Right lobe of liver (tissue), 6 donors: Measurements from ENCODE around the gene ERC2. TPM values are rescaled to one million over a fixed set of nuclear protein-coding genes. Genes with fewer than 3 reads are reported as not detected.

ENCODE experiments used
- ATAC-seq, 4 donors: fragments of 200-7000 bp; cut with Tn5 transposase; one replicate each; pipeline ENCODE4 v1.9.1; 2020; ENCODE audit warnings: mild to moderate bottlenecking in 4 of 4, moderate library complexity in 4 of 4
- DNase-seq, 3 donors: peaks; one replicate each; pipeline ENCODE4 v3.0.0-alpha.2; 2020
- H3K27ac ChIP-seq, 3 donors: fragments of 200-600 bp; one replicate each; pipeline ENCODE4 v1.8.0; 2022
- H3K27me3 ChIP-seq, 2 donors: fragments of 200-600 bp; one replicate each; pipeline ENCODE4 v1.8.0; 2022
- H3K36me3 ChIP-seq, 4 donors: fragments of 200-600 bp; sonication (generic) in 1 of 4; one replicate each; pipeline versions ENCODE4 v1.5.1 to v1.8.0; 2017 to 2022; ENCODE audit warnings: control low read depth in 1 of 4
- H3K4me1 ChIP-seq, 4 donors: fragments of 200-600 bp; sonication (generic) in 1 of 4; one replicate each; pipeline versions ENCODE4 v1.5.1 to v1.8.0; 2017 to 2022; ENCODE audit warnings: control low read depth in 1 of 4
- H3K4me3 ChIP-seq, 3 donors: fragments of 200-600 bp; one replicate each; pipeline ENCODE4 v1.8.0; 2022
- H3K9me3 ChIP-seq, 4 donors: fragments of 200-600 bp; sonication (generic) in 1 of 4; one replicate each; pipeline versions ENCODE4 v1.5.1 to v1.8.0; 2017 to 2022; ENCODE audit warnings: control low read depth in 1 of 4
- POLR2A ChIP-seq: fragments of 450-650 bp; IDR thresholded peaks from one replicate; pipeline ENCODE4 v1.6.1; 2017; ENCODE audit warnings: antibody characterized with exemption, mild to moderate bottlenecking
- WGBS: methylation state at CpG from one replicate; pipeline ENCODE4 v1.1.6; 2018; ENCODE audit warnings: low coverage, low lambda C conversion rate; ENCODE audit not compliant: insufficient coverage; ENCODE audit errors: missing lambda C conversion rate; 5-methylcytosine and 5-hydroxymethylcytosine counted together
- intact Hi-C, 2 donors: fragments of 100-400 bp; cut with DNase I; formaldehyde crosslinking; loops; one replicate each; pipeline versions ENCODE4 v1.11.2 to v1.14.1; 2022
- total RNA-seq, 6 experiments: library from RNA; depleted of rRNA in 2 of 6; stranded (reverse); fragments of >200 nt in 2 of 6; fragmentation: NEBNext Ultra II Directional in 3 of 6; extraction: Animal tissue kit (Norgen Biotek cat#: 25700) in 3 of 6; gene quantifications; one replicate each; pipeline versions ENCODE4 v1.1.0 to v1.2.4, GENCODE V29; 2016 to 2023
- TF ChIP-seq, protein P1 (sequence below), 4 donors: fragments of 200-600 bp in 3 of 4; fragments of 450-650 bp in 1 of 4; IDR thresholded peaks; one replicate each; pipeline versions ENCODE4 v1.5.1 to v1.8.0; 2016 to 2022; ENCODE audit warnings: antibody characterized with exemption in 4 of 4, mild to moderate bottlenecking in 2 of 4
- donor health status: DM: no; HTN: yes; CAD: no.
- donor health status: DM: no; HTN: no; CAD: no.
- donor health status: DM: no; HTN: no; CAD: no.
- donor health status: DM: no; HTN: yes; CAD: no.
- donor health status: DM: no; HTN: yes; CAD: no.

Gene ERC2
- total RNA-seq, 6 experiments from 2014 or later, result not detected

DNA sequence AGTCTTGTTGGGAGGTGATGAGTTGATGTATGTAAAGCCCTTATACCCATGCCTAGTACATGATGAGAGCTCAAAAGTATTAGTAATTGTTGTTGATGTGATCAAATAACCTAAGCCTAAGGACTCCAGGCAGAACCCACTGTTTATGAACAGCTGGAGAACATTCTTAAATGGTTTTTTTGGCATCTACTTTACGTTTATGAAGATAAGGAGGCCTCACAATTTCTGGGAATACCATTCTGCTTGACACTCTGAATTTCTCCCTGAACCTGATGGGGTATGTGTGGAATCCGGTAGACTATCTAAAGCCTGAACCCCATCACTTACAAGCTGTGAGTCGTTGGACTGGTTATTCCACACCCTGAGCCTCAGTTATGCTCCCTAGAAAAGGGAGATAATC lies 736.5 kb downstream of the ERC2 start:
- Histone ChIP-seq H3K9me3 (no peaks in the 10 kb centered on the region), H3K36me3 (no peaks in the 10 kb centered on the region), H3K27ac (no peak overlapping the region), H3K4me3 (no peak overlapping the region), H3K27me3 (no peaks in the 10 kb centered on the region), H3K4me1 (no peaks in the 10 kb centered on the region)
- intact Hi-C loops, result no loop called here
- 41% methylated on average over 2 of the region's 3 CpGs for WGBS
- no peak for DNase-seq
- TF ChIP-seq, protein P1, sequence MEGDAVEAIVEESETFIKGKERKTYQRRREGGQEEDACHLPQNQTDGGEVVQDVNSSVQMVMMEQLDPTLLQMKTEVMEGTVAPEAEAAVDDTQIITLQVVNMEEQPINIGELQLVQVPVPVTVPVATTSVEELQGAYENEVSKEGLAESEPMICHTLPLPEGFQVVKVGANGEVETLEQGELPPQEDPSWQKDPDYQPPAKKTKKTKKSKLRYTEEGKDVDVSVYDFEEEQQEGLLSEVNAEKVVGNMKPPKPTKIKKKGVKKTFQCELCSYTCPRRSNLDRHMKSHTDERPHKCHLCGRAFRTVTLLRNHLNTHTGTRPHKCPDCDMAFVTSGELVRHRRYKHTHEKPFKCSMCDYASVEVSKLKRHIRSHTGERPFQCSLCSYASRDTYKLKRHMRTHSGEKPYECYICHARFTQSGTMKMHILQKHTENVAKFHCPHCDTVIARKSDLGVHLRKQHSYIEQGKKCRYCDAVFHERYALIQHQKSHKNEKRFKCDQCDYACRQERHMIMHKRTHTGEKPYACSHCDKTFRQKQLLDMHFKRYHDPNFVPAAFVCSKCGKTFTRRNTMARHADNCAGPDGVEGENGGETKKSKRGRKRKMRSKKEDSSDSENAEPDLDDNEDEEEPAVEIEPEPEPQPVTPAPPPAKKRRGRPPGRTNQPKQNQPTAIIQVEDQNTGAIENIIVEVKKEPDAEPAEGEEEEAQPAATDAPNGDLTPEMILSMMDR (IDR thresholded peaks at IDR 0.05), result no peak
- TF ChIP-seq POLR2A, result no peak
- ATAC-seq, result no peak

DNA sequence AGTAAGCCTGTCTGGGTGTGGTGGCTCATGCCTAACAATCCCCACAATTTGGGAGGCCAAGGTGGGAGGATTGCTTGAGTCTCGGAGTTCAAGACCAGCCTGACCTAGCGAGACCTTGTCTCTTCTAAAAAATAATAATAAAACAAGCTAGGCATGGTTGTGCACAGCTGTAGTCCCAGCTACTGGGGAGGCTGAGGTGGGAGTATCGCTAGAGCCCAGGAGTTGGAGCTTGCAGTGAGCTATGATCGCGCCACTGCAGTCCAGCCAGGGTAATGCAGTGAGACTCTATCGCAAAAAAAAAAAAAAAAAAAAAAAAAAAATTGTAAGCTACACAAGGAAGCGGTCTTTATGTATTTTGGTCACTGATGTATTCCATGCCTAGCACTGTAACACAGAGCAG lies 738.7 kb downstream of the ERC2 start:
- no peaks in the 10 kb centered on the region for H3K27me3 ChIP-seq
- DNase-seq (no peak), ATAC-seq (no peak)
- H3K4me1 ChIP-seq, result no peaks in the 10 kb centered on the region
- no peak for TF ChIP-seq POLR2A
- TF ChIP-seq, protein P1 (IDR thresholded peaks at IDR 0.05), result no peak
- H3K9me3 ChIP-seq, result no peaks in the 10 kb centered on the region
- no peak overlapping the region for H3K27ac ChIP-seq
- no peaks in the 10 kb centered on the region for H3K36me3 ChIP-seq
- intact Hi-C loops, result no loop called here
- no peak overlapping the region for H3K4me3 ChIP-seq
- WGBS, result 60% methylated on average over 3 of the region's 7 CpGs

DNA sequence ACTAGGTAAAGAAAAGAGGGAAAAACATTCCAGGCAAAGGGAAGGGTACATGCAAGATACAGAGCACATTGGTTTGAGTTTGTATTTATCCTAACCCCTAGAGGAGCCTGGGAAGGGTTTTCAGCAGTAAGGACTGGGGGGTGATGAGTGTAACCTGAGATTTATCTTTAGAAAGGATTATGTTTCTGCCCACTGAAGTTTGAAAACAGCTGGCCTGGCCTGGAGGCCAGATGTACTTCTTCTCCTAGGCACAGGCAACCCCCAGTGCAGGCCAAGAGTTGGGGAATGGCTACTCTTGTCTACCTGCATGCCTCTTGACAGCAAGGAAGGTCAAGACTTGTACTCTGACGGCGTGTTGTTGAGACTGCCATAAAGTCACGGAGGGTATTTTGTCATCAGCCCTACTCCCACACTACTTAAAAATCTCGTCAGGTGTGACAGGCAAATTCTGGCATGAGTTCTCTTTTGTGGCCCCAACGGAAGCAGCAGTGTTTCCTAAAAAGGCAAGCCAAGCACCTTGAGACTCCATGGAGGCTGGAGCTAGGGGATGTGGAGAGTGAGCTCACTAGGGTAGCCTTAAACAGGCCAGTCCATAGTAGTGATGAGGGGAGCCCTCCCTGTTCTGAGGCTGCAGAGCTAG lies 739.7 kb downstream of the ERC2 start:
- WGBS, result 93% methylated on average over 4 of the region's 5 CpGs
- TF ChIP-seq, protein P1 (IDR thresholded peaks at IDR 0.05), result no peak
- TF ChIP-seq POLR2A, result no peak
- Histone ChIP-seq H3K4me3 (no peak overlapping the region), H3K36me3 (no peaks in the 10 kb centered on the region), H3K4me1 (no peaks in the 10 kb centered on the region), H3K27me3 (no peaks in the 10 kb centered on the region), H3K27ac (no peak overlapping the region), H3K9me3 (no peaks in the 10 kb centered on the region)
- ATAC-seq (no peak), DNase-seq (no peak)
- intact Hi-C loops, result no loop called here

GRCh38 chr3:55726501-55726775 lies 741.8 kb downstream of the ERC2 start:
- WGBS, result 86% methylated on average over 2 of the region's 2 CpGs
- intact Hi-C loops, result no loop called here
- Histone ChIP-seq H3K4me1 (no peaks in the 10 kb centered on the region), H3K27me3 (no peaks in the 10 kb centered on the region), H3K36me3 (no peaks in the 10 kb centered on the region), H3K9me3 (no peaks in the 10 kb centered on the region), H3K27ac (no peak overlapping the region), H3K4me3 (no peak overlapping the region)
- ATAC-seq (no peak), DNase-seq (no peak)
- TF ChIP-seq POLR2A, result no peak
- TF ChIP-seq, protein P1 (IDR thresholded peaks at IDR 0.05), result no peak
